DND-41 (cell line): ENCODE measurements around the gene SLC35C1.

Experiments
- CTCF ChIP-seq: IDR thresholded peaks from 2 replicates; pipeline ENCODE4 v1.5.1; 2012; ENCODE audit warnings: borderline replicate concordance, low read length, moderate library complexity, mild to moderate bottlenecking; ENCODE audit not compliant: poor library complexity, severe bottlenecking; ENCODE audit errors: extremely low read depth
- EZH2 ChIP-seq: IDR thresholded peaks from 3 replicates; pipeline ENCODE4 v1.6.1; 2012; ENCODE audit warnings: borderline replicate concordance, low read depth, mild to moderate bottlenecking, moderate library complexity, low read length, inconsistent platforms; ENCODE audit not compliant: severe bottlenecking

GRCh38 chr11:45800261-45800660 is 4.7 kb upstream of the SLC35C1 start:
- TF ChIP-seq CTCF (no peak), EZH2 (no peak)
